ENCODE results near the gene NTSR1.

NTSR1 gene

GRCh38 chr20:62706344-62706743, 2.3 kb upstream of the NTSR1 start:
- TF ChIP-seq, protein P1, sequence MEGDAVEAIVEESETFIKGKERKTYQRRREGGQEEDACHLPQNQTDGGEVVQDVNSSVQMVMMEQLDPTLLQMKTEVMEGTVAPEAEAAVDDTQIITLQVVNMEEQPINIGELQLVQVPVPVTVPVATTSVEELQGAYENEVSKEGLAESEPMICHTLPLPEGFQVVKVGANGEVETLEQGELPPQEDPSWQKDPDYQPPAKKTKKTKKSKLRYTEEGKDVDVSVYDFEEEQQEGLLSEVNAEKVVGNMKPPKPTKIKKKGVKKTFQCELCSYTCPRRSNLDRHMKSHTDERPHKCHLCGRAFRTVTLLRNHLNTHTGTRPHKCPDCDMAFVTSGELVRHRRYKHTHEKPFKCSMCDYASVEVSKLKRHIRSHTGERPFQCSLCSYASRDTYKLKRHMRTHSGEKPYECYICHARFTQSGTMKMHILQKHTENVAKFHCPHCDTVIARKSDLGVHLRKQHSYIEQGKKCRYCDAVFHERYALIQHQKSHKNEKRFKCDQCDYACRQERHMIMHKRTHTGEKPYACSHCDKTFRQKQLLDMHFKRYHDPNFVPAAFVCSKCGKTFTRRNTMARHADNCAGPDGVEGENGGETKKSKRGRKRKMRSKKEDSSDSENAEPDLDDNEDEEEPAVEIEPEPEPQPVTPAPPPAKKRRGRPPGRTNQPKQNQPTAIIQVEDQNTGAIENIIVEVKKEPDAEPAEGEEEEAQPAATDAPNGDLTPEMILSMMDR (IDR thresholded peaks at IDR 0.05; ENCODE audit: low read depth, low read length, poor library complexity, severe bottlenecking) = no peak
- no peak for TF ChIP-seq EZH2phosphoT487 (IDR thresholded peaks at IDR 0.05; ENCODE audit: borderline replicate concordance, low read length)
- H3K4me3 ChIP-seq (ENCODE audit: low read length) = no peak overlapping the region
- no peaks in the 10 kb centered on the region for H3K4me1 ChIP-seq (ENCODE audit: control insufficient read depth, low read length)

GRCh38 chr20:62706857-62707256, 1.8 kb upstream of the NTSR1 start:
- no peak overlapping the region for H3K4me2 ChIP-seq (ENCODE audit: low read length)
- H3F3A ChIP-seq (ENCODE audit: control insufficient read depth, insufficient read depth) = no peaks in the 10 kb centered on the region
- no peaks in the 10 kb centered on the region for H3K4me1 ChIP-seq (ENCODE audit: control insufficient read depth, low read length)
- no peaks in the 10 kb centered on the region for H3K79me2 ChIP-seq (ENCODE audit: control insufficient read depth, low read length)
- H3K9me3 ChIP-seq (ENCODE audit: control insufficient read depth, insufficient read depth, low read length) = no peaks in the 10 kb centered on the region
- H3K4me3 ChIP-seq (ENCODE audit: low read length) = no peak overlapping the region
- no peak overlapping the region for H3K27ac ChIP-seq (ENCODE audit: low read depth, low read length)
- H3K27me3 ChIP-seq (ENCODE audit: control insufficient read depth, low read length) = no peaks in the 10 kb centered on the region
- H3K9me2 ChIP-seq (replicated peaks; ENCODE audit: control insufficient read depth, low read length) = no peaks in the 10 kb centered on the region
- no peak for TF ChIP-seq EZH2phosphoT487 (IDR thresholded peaks at IDR 0.05; ENCODE audit: borderline replicate concordance, low read length)
- TF ChIP-seq, protein P1 (IDR thresholded peaks at IDR 0.05; ENCODE audit: low read depth, low read length, poor library complexity, severe bottlenecking) = no peak
- H3K36me3 ChIP-seq (ENCODE audit: control insufficient read depth, low read length) = no peaks in the 10 kb centered on the region
- H4K20me1 ChIP-seq (ENCODE audit: control insufficient read depth, insufficient read depth, low read depth, low read length) = no peaks in the 10 kb centered on the region

More at GRCh38 chr20:62706344-62706743, 2.3 kb upstream of the NTSR1 start:
- Histone ChIP-seq H3K4me2 (ENCODE audit: low read length) (no peak overlapping the region), H4K20me1 (ENCODE audit: control insufficient read depth, insufficient read depth, low read depth, low read length) (no peaks in the 10 kb centered on the region), H3K9me2 (replicated peaks; ENCODE audit: control insufficient read depth, low read length) (no peaks in the 10 kb centered on the region), H3K36me3 (ENCODE audit: control insufficient read depth, low read length) (no peaks in the 10 kb centered on the region), H3K27me3 (ENCODE audit: control insufficient read depth, low read length) (no peaks in the 10 kb centered on the region), H3K79me2 (ENCODE audit: control insufficient read depth, low read length) (no peaks in the 10 kb centered on the region), H3K9me3 (ENCODE audit: control insufficient read depth, insufficient read depth, low read length) (no peaks in the 10 kb centered on the region), H3F3A (ENCODE audit: control insufficient read depth, insufficient read depth) (no peaks in the 10 kb centered on the region), H3K27ac (ENCODE audit: low read depth, low read length) (no peak overlapping the region)

DNA sequence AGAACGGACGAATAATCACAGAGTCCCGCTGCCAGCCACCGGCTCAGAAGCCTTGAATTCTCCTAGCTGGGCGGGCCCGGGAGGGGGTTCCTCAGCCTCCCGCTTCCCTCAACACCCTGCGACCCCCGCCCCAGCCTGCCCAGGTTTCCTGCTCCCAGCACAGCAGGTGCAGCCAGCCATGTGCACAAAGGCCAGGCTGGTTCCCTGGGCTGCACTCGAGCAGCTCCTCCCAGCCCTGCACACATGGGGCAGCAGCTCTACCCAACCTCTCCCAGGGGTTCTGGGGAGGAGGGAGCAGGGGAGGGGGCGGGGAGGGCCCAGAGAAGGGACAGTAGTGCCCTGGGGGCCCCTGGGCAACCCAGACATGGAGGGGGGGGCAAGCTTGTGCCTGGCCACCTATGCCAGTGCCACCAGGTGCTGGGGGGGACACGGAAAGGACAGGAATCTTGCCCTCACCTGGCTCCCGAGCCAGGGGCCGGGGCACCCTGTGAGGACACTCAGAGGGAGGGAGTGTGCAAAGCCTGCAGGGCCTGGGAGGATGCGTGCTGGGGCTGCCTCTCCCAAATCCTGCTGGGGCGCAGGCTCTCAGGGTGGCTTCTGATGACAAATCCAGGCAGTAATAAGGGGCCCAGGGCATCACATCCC, 1.2 kb upstream of the NTSR1 start:
- H3K9me2 ChIP-seq (replicated peaks; ENCODE audit: control insufficient read depth, low read length) = no peaks in the 10 kb centered on the region
- H3K4me3 ChIP-seq (ENCODE audit: low read length) = no peak overlapping the region
- no peak overlapping the region for H3K27ac ChIP-seq (ENCODE audit: low read depth, low read length)
- no peaks in the 10 kb centered on the region for H3F3A ChIP-seq (ENCODE audit: control insufficient read depth, insufficient read depth)
- no peaks in the 10 kb centered on the region for H3K79me2 ChIP-seq (ENCODE audit: control insufficient read depth, low read length)
- H3K4me1 ChIP-seq (ENCODE audit: control insufficient read depth, low read length) = no peaks in the 10 kb centered on the region
- H3K27me3 ChIP-seq (ENCODE audit: control insufficient read depth, low read length) = no peaks in the 10 kb centered on the region
- no peaks in the 10 kb centered on the region for H3K9me3 ChIP-seq (ENCODE audit: control insufficient read depth, insufficient read depth, low read length)
- no peak for TF ChIP-seq EZH2phosphoT487 (IDR thresholded peaks at IDR 0.05; ENCODE audit: borderline replicate concordance, low read length)
- TF ChIP-seq, protein P1 (IDR thresholded peaks at IDR 0.05; ENCODE audit: low read depth, low read length, poor library complexity, severe bottlenecking) = no peak
- H4K20me1 ChIP-seq (ENCODE audit: control insufficient read depth, insufficient read depth, low read depth, low read length) = no peaks in the 10 kb centered on the region
- no peaks in the 10 kb centered on the region for H3K36me3 ChIP-seq (ENCODE audit: control insufficient read depth, low read length)
- no peak overlapping the region for H3K4me2 ChIP-seq (ENCODE audit: low read length)

Data from DOHH2 (cell line).